IPS-18c (cell line): Measurements from ENCODE around the gene UBE2E3.
A peak's percentile ranks its signal among the peaks of the same experiment; 100 is the strongest.

Experiments
- H3K4me3 ChIP-seq: 2 replicates; pipeline ENCODE4 v1.7.0; 2013; ENCODE audit warnings: low read depth, mild to moderate bottlenecking, low read length, moderate library complexity; ENCODE audit not compliant: insufficient read depth
- H3K9me3 ChIP-seq: one replicate; pipeline ENCODE4 v1.6.1; 2013; ENCODE audit warnings: mild to moderate bottlenecking, low read length, moderate library complexity; ENCODE audit not compliant: control insufficient read depth, insufficient read depth

Gene UBE2E3

DNA sequence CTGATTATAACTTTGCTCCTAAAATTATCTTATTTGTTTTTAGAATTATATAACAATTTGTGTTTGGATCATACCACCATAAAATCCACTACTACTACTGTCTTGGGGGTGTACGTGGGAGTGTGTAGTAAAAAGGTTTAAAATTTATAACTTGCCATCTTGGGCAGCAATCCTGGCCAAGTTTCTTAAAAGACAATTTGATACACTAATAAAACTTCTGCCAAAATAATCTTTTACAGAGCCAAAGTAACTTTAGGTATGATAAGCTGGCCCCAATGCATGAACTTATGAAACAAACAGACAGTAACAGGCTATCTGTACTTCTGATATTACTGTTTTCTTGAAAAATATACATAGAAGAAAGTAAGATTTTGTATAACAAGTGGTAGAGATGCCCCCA lies 11.3 kb upstream of the UBE2E3 start:
- H3K4me3 ChIP-seq = no peak overlapping the region
- no peaks in the 10 kb centered on the region for H3K9me3 ChIP-seq

DNA sequence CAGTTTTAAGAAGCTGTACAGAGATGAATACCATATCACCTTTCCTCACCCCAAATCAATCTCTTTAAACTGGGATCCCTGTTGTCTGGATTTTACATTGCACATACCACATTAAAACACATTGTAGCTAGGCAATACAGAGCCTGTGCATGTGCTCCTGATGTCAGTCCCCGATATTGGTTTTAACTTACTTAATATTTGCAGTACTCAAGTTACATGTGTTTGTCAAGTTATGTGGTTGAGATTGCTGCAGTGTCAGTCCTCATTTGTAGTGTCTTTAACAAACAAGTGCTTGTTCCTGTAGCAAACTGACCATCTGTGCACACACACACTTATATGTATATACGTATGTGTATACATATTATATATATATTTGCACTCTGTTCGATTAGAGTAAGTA lies 10.4 kb upstream of the UBE2E3 start:
- H3K4me3 ChIP-seq = no peak overlapping the region
- H3K9me3 ChIP-seq = no peaks in the 10 kb centered on the region

GRCh38 chr2:180971811-180972210 lies 8.6 kb upstream of the UBE2E3 start:
- no peak overlapping the region for H3K4me3 ChIP-seq
- no peaks in the 10 kb centered on the region for H3K9me3 ChIP-seq

GRCh38 chr2:180975585-180975984 lies 4.8 kb upstream of the UBE2E3 start:
- H3K9me3 ChIP-seq = no peaks in the 10 kb centered on the region

DNA sequence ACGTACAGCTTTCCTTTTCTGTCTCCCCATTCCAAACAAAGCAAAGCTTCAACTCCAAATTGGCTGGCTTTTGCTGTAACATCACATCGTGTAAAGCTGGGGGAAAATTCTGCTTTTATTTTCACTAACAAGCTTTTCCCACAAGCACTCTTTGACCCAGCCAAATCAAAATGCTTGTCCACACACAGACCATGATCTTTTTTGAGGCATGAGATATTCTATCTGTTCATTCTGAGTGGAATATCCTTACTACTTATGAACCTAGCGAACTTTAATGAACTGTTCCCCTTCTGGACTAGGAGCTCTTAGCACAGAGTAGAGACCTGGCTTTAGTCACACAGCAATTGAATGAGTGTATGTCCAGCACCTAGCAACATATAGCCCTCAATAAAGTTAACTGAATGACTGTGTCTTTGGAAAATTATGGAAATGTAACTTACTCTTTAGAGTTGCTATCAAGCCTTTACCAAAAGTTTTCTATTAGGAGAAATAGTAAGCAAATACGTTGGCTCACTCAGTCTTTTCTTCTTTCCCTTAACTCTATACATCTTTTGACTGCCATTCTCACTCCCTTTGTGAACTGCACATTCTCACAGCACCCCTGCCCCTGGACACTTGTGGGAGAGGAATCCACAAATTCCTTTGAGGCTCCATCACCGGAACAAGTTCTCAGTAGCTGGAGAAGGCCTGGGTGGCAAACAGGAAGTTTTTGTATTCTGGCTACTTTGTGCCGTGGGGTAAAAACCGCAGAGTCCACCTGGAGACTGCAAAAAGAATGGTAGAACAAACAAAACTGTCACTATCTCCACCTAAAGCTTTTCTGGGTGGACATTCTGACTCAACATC lies 1.3 kb upstream of the UBE2E3 start:
- H3K4me3 ChIP-seq = peak overlapping the region; percentile 61; the same call in 1 of the 2 replicates
- no peaks in the 10 kb centered on the region for H3K9me3 ChIP-seq

More at GRCh38 chr2:180975585-180975984, 4.8 kb upstream of the UBE2E3 start:
- H3K4me3 ChIP-seq = no peak overlapping the region

DNA sequence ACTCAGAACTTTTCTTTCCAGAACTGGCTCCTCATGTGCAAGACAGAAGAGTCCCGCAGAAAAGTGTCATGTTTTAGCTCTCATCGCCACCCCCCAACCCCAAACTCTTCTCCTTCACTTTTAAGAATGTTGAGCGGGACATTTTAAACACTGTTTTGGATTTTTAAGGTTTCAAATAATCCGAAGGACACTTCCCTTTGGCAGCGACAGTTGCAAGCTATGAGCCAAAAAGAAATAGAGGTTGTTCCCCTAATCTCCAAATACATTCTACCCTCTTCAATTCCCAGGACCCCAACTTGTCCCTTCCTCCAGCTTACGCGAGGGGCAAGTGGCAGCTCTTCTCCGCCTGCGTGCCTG lies 678 bp upstream of the UBE2E3 start:
- Histone ChIP-seq H3K4me3 (peak overlapping the region; percentile 61), H3K9me3 (no peaks in the 10 kb centered on the region)

- H3K9me3 ChIP-seq = no peaks in the 10 kb centered on the region
- peak overlapping the region; percentile 51 for H3K4me3 ChIP-seq
Observed at GRCh38 chr2:180980943-180981911, 822 bp downstream of the UBE2E3 start.

DNA sequence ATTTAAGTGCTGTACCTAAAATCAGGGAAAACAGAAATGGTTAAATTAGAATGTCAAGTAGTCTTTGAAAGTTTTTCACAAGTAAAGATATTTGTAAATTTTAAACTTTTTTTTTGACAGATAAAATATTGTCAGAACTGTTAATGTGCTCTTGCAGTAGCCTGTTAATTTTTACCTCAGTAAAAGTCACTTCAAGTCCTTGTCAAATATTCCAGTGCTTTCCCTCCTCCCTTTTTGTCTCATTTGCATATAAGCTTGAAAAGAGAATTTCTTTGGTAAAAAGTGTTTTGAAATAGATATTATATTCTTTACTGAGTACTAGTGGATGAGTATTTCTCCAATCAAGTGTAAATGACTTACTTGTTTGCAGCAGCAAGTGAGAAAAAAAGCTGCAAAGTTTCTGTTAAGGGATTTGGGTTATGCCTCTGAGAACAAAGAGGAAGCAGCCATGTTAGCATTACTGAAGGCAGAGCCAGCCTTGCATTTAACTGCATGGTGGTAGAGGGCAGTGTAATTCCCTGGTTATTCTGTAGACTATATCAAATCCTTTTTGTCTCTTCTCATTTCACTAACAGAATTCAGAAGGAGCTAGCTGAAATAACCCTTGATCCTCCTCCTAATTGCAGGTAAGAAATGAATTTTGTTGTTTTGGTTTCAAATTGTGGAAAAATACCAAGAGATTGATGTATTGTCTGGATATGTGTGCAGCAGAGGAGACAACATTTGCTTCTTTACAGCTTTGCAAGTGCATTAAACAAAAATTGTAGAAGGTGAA lies 3.2 kb downstream of the UBE2E3 start:
- no peaks in the 10 kb centered on the region for H3K9me3 ChIP-seq
- no peak overlapping the region for H3K4me3 ChIP-seq

DNA sequence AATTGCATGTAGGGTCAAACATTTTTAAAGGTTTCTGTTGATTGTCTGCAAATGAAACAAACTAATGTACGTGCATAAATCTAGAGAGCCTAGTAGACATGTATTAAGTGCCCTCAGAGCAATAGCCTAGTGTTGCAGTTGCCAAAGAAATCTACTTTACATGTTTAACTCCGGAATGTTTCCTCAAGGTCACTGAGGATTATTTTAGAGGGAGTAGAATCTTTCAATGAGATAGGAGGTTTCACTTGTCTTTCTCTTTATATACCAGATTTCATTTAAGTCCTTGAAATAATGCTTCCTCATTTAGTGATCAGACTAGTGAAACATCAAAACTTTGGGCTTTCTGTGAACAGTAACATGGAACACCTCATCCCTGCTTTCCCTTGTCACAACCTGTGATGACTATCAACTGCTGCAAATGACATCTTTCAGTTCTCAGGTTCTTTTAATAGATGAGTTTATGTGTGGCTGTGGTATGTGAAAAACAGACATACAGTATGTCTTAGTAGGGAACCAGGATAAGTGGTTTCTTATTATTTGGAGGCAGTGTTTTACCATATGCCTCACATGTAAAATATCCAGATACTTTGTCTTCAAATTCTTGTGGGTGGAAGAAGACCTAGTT lies 5.5 kb downstream of the UBE2E3 start:
- Histone ChIP-seq H3K9me3 (no peaks in the 10 kb centered on the region), H3K4me3 (no peak overlapping the region)

DNA sequence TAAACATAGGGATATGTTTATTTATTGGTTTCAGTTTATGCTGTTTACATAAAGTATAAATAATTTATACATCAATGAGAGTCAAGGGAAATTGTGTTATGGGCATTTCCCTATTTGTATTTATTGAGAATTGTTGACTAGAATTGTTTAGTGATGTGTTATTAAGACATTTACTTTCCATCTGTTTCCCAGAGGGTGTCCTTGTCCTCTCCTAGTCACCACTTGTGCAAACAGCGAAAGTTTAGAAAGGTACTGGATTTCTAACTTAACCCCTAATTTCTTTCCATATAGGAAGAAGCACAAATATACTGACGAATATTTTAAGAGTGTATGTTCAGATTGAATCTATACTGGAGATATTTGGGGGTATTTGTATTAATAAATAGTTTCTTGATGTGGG lies 6.7 kb downstream of the UBE2E3 start:
- H3K4me3 ChIP-seq = no peak overlapping the region
- H3K9me3 ChIP-seq = no peaks in the 10 kb centered on the region

- H3K4me3 ChIP-seq = no peak overlapping the region
Observed at GRCh38 chr2:180990337-180990736, 9.9 kb downstream of the UBE2E3 start.

GRCh38 chr2:180990794-180991193 lies 10.4 kb downstream of the UBE2E3 start:
- no peaks in the 10 kb centered on the region for H3K9me3 ChIP-seq
- H3K4me3 ChIP-seq = no peak overlapping the region

More at GRCh38 chr2:180990337-180990736, 9.9 kb downstream of the UBE2E3 start:
- no peaks in the 10 kb centered on the region for H3K9me3 ChIP-seq

DNA sequence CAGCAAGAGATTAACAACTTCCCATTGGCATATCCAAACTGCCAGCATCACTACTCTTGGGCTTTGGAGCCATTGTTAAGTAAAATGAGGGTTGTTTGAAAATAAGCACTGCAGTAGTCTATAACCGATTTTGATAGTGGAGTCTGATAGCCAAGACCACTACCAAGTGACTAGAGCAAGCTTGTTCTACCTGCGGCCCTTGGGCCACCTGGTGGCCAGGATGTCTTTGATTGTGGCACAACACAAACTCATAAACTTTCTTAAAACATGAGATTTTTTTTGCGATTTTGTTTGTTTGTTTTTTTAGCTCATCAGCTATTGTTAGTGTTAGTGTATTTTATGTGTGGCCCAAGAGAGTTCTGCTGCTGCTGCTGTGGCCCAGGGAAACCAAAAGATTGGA lies 11.0 kb downstream of the UBE2E3 start:
- no peak overlapping the region for H3K4me3 ChIP-seq
- no peaks in the 10 kb centered on the region for H3K9me3 ChIP-seq

GRCh38 chr2:180991820-180992219 lies 11.4 kb downstream of the UBE2E3 start:
- Histone ChIP-seq H3K9me3 (no peaks in the 10 kb centered on the region), H3K4me3 (no peak overlapping the region)

DNA sequence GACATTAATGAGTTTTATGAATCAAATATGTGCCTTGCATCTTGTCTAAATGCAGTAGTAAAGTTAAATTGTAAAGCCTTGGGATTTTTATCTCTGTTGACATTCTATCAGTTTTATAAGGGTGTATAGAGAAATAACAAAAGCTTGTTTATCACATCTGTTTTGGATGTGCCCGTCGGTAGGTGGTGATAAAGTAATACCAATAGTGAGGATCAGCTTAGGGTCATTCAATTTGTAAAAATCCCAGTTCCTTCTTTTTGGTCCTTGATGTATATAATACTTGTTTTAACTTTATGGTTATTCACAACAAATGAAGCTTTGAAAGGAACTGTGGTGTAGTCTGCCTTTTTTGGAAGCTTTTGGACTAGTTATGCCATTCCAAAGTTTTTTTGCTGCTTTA lies 12.6 kb downstream of the UBE2E3 start:
- no peaks in the 10 kb centered on the region for H3K9me3 ChIP-seq
- H3K4me3 ChIP-seq = no peak overlapping the region

DNA sequence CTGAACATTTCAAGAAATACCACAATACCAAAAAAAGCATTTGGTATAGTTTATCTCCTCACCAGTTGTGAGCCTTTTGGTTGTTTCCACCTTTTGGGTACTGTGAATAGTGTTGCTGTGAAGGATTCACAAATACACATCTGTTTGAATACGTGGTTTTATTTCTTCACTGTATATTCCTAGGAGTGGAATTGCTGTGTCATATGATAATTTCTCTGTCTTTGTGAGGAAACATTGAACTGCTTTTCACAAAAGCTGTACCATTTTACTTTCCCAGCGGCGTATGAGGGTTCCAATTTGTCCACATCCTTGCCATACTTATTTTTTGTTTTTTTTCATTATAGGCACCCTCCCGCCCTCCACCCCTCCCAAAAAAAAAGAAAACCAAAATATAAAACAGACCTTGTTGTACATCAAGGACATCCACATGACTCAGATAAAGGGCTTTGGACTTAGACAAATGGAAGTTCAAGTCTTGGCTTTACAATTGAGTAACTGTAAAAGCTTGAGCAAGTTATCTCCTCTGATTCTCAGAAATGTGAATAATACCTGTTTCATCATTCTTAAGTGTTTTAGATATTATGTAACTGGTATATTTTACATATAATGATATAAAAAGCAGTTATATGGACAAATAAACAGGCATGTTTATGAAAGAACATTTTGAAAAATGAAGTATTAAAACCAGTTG lies 19.0 kb downstream of the UBE2E3 start:
- Histone ChIP-seq H3K9me3 (no peaks in the 10 kb centered on the region), H3K4me3 (no peak overlapping the region)
